Testis (tissue), 3 donors: ENCODE measurements around the gene MEGF6. TPM values are rescaled to one million over a fixed set of nuclear protein-coding genes. Genes with fewer than 3 reads are reported as not detected.

Experiments
- DNase-seq: peaks from one replicate; pipeline ENCODE4 v3.0.0-alpha.2; 2019
- H3K27ac ChIP-seq, 2 donors: fragments of 200-600 bp; sonication (generic); one replicate each; pipeline ENCODE4 v1.5.1; 2019
- H3K27me3 ChIP-seq: fragments of 200-600 bp; sonication (generic); one replicate; pipeline ENCODE4 v1.5.1; 2019
- H3K36me3 ChIP-seq: fragments of 200-600 bp; sonication (generic); one replicate; pipeline ENCODE4 v1.5.1; 2017; ENCODE audit warnings: low read depth; ENCODE audit errors: missing control alignments
- H3K4me1 ChIP-seq: fragments of 200-600 bp; sonication (generic); one replicate; pipeline ENCODE4 v1.5.1; 2019
- H3K4me3 ChIP-seq, 2 donors: fragments of 200-600 bp; sonication (generic); one replicate each; pipeline ENCODE4 v1.5.1; 2017 to 2019
- H3K9me3 ChIP-seq: fragments of 200-600 bp; sonication (generic); one replicate; pipeline ENCODE4 v1.5.1; 2017
- POLR2A ChIP-seq: fragments of 450-650 bp; IDR thresholded peaks from one replicate; pipeline ENCODE4 v1.6.1; 2017; ENCODE audit warnings: antibody characterized with exemption, mild to moderate bottlenecking, moderate library complexity
- WGBS, 2 donors: methylation state at CpG; one replicate each; pipeline ENCODE4 v1.1.5; 2018; 5-methylcytosine and 5-hydroxymethylcytosine counted together
- intact Hi-C: fragments of 100-400 bp; cut with DNase I; formaldehyde crosslinking; loops from one replicate; pipeline ENCODE4 v1.15.1; 2023; ENCODE audit warnings: low total_unique reads
- polyA plus RNA-seq: library from polyadenylated mRNA; stranded (reverse); fragments of 350-450 nt; fragmentation: Illumina TruSeq; extraction: RNeasy Lipid Tissue Mini Kit (QIAGEN cat#74804); gene quantifications from one replicate; pipeline ENCODE4 v1.2.3, GENCODE V29; 2014; ENCODE audit warnings: low read depth, low replicate concordance; ENCODE audit not compliant: insufficient read depth
- total RNA-seq, 2 donors: library from RNA; depleted of rRNA; stranded (reverse); fragments of >200 nt; gene quantifications; one replicate each; pipeline ENCODE4 v1.2.3, GENCODE V29; 2016
- TF ChIP-seq, protein P1 (sequence below), 3 experiments: fragments of 450-650 bp in 2 of 3; fragments of 200-600 bp in 1 of 3; sonication (generic) in 1 of 3; IDR thresholded peaks; one replicate each; pipeline ENCODE4 v1.5.1; 2016 to 2019; ENCODE audit warnings: antibody characterized with exemption in 3 of 3, mild to moderate bottlenecking in 2 of 3, moderate library complexity in 1 of 3

The MEGF6 gene
- total and polyA plus RNA-seq, 3 donors from 2014 or later: 9.0 to 26.4 (median 16.1) TPM

- Histone ChIP-seq H3K9me3 (no peaks in the 10 kb centered on the region), H3K27me3 (no peaks in the 10 kb centered on the region), H3K4me3 (no peak overlapping the region), H3K36me3 (no peaks in the 10 kb centered on the region), H3K27ac (no peak overlapping the region), H3K4me1 (no peaks in the 10 kb centered on the region)
- no peak for DNase-seq
- intact Hi-C loops: no loop called here
- WGBS, 2 donors: 88 to 89% methylated on average over 12 to 27 of the region's 29 CpGs
- TF ChIP-seq, protein P1, sequence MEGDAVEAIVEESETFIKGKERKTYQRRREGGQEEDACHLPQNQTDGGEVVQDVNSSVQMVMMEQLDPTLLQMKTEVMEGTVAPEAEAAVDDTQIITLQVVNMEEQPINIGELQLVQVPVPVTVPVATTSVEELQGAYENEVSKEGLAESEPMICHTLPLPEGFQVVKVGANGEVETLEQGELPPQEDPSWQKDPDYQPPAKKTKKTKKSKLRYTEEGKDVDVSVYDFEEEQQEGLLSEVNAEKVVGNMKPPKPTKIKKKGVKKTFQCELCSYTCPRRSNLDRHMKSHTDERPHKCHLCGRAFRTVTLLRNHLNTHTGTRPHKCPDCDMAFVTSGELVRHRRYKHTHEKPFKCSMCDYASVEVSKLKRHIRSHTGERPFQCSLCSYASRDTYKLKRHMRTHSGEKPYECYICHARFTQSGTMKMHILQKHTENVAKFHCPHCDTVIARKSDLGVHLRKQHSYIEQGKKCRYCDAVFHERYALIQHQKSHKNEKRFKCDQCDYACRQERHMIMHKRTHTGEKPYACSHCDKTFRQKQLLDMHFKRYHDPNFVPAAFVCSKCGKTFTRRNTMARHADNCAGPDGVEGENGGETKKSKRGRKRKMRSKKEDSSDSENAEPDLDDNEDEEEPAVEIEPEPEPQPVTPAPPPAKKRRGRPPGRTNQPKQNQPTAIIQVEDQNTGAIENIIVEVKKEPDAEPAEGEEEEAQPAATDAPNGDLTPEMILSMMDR (IDR thresholded peaks at IDR 0.05): no peak
- TF ChIP-seq POLR2A: no peak
Measured at GRCh38 chr1:3603571-3604467, 7.5 kb downstream of the MEGF6 start.

DNA sequence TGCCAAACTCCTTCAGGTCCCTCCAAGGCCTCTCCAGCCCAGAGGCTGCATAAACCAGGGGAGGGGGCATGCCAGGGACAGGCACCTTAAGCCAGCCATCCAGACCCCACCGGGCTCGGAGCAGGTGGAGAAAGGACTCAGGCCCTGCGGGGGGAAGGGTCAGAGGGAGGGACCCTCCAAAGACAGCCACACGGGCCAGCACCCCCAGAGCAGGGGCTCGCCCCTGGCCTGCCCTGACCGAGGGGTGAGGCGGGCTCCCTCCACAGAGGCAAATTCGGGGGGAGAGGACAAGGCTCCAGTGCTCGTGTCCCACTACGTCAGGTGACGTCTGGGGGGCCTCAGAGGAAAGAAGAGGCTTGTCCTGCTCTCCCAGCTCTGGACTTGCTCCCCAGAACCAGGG is 8.2 kb downstream of the MEGF6 start:
- no peak for TF ChIP-seq POLR2A
- TF ChIP-seq, protein P1 (IDR thresholded peaks at IDR 0.05): no peak
- intact Hi-C loops: no loop called here
- no peaks in the 10 kb centered on the region for H3K27me3 ChIP-seq
- no peaks in the 10 kb centered on the region for H3K9me3 ChIP-seq
- no peak overlapping the region for H3K4me3 ChIP-seq
- DNase-seq: no peak
- WGBS, 2 donors: 91 to 94% methylated on average over 6 to 11 of the region's 11 CpGs
- H3K36me3 ChIP-seq: no peaks in the 10 kb centered on the region
- H3K4me1 ChIP-seq: peaks cover 4% of the 10 kb centered on the region
- no peak overlapping the region for H3K27ac ChIP-seq

DNA sequence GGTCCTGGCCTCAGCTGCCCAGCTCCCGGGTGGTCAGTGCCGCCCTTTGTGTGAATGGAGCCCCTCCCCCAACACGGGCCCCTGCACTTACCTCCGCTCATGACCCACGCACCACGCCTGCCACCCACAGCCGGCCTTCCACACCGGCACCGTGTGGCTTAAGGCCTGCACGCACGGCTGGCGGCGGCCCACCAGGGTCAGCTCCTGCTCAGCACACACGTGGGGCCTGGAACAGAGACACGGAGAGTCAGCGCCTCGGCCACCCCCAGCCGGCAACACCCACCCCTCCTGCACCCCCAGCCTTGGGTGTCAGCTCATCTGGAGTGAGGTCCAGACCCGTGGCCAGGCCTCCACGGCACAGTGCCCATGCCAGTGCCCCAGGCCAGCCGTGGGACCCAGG is 8.9 kb downstream of the MEGF6 start:
- H3K27ac ChIP-seq: no peak overlapping the region
- no peak for TF ChIP-seq POLR2A
- TF ChIP-seq, protein P1 (IDR thresholded peaks at IDR 0.05): no peak
- H3K4me1 ChIP-seq: peaks cover 12% of the 10 kb centered on the region
- 92 to 95% methylated on average over 4 to 21 of the region's 21 CpGs for WGBS, 2 donors
- H3K4me3 ChIP-seq: no peak overlapping the region
- H3K27me3 ChIP-seq: no peaks in the 10 kb centered on the region
- no peaks in the 10 kb centered on the region for H3K9me3 ChIP-seq
- intact Hi-C loops: no loop called here
- no peak for DNase-seq
- H3K36me3 ChIP-seq: no peaks in the 10 kb centered on the region

GRCh38 chr1:3601743-3602142 is 9.6 kb downstream of the MEGF6 start:
- WGBS, 2 donors: 81 to 83% methylated on average over 10 to 16 of the region's 16 CpGs
- TF ChIP-seq, protein P1 (IDR thresholded peaks at IDR 0.05): no peak
- no peak for TF ChIP-seq POLR2A
- Histone ChIP-seq H3K4me3 (no peak overlapping the region), H3K9me3 (no peaks in the 10 kb centered on the region), H3K27ac (no peak overlapping the region), H3K4me1 (peaks cover 14% of the 10 kb centered on the region), H3K36me3 (no peaks in the 10 kb centered on the region), H3K27me3 (no peaks in the 10 kb centered on the region)
- DNase-seq: no peak
- intact Hi-C loops: no loop called here

DNA sequence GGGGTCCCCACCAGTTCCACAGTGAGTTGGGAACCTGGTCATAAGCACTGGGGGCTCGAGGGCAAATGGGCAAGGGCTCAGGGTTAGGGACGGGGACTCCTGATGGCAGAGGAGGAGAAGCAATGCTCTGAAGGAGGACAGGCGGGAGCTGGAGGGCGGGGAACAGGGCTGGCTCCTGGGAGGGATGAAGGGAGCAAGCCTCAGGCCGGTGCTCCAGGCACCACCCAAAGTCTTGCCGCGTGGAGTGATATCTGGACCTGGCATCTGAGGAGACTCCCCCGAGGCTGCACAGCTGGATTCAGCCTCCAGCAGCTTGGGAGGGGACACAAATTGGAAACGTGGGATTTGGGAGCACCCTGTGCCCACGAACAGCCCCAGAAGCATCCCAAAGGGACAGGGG is 11.0 kb downstream of the MEGF6 start:
- 82 to 89% methylated on average over 9 to 10 of the region's 10 CpGs for WGBS, 2 donors
- Histone ChIP-seq H3K4me1 (peaks cover 14% of the 10 kb centered on the region), H3K9me3 (no peaks in the 10 kb centered on the region), H3K36me3 (no peaks in the 10 kb centered on the region), H3K27me3 (no peaks in the 10 kb centered on the region), H3K4me3 (no peak overlapping the region), H3K27ac (no peak overlapping the region)
- DNase-seq: no peak
- TF ChIP-seq POLR2A: no peak
- TF ChIP-seq, protein P1 (IDR thresholded peaks at IDR 0.05): no peak
- intact Hi-C loops: no loop called here
